HG03442 (cell line): ENCODE results near the gene SSPN.
A peak's percentile ranks its signal among the peaks of the same experiment; 100 is the strongest.

ENCODE experiments used
- ATAC-seq: cut with Tn5 transposase; IDR thresholded peaks from one replicate; pipeline ENCODE4 v1.9.1; 2021; ENCODE audit warnings: mild to moderate bottlenecking, moderate library complexity; ENCODE audit not compliant: unreplicated experiment

Gene SSPN

DNA sequence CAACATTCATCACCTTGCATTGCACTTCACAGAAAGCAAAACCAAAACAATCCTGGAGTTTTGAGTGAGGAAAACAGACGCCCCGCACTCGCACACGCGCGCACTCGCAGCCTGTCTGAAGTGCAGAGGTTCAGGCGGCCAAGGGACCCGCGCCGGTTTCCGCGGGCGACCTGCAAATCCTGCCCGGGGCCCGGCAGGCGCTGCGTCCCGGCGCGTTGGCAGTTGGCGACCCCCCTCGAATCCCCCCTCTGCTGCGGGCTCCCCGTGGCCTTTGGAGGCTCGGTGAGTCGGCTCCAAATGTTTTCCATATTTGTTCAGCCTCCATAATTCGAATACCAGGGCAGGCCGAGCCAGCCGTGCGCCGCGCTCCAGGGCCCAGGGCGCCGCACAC lies at the start of gene SSPN:
SSPN (plus strand) TSS at position 324 of the 391 bp plus-strand sequence. CDS start 100 bp downstream, outside the sequence.
- peak; percentile 34 for ATAC-seq

- ATAC-seq: no peak
Measured at GRCh38 chr12:26148291-26148690, 47.1 kb upstream of the SSPN start.

DNA sequence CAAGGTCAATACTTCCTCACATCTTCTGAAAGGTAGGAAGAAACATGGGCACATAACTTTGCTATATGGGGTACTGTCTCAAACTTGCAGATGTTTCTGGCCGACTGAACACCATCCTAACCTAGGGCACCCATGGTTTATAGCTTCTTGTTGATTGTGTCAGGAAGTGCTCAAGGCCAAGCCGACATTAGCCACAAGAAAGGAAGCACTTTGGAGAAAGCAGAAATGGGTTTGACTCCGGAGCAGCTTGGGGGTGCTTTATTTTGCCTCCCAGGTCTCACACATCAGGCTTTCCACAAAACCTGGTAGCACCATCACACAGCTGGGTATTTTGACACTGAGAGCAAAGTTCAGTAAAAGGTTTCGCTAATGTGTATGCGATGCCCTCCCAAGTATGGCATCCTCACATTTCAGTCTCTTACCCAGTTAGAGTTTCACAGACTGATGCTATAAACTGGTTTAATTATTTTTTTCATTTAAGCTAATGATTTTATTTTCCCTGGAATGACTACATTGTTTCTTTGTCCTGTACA lies 45.3 kb upstream of the SSPN start:
- ATAC-seq: no peak

DNA sequence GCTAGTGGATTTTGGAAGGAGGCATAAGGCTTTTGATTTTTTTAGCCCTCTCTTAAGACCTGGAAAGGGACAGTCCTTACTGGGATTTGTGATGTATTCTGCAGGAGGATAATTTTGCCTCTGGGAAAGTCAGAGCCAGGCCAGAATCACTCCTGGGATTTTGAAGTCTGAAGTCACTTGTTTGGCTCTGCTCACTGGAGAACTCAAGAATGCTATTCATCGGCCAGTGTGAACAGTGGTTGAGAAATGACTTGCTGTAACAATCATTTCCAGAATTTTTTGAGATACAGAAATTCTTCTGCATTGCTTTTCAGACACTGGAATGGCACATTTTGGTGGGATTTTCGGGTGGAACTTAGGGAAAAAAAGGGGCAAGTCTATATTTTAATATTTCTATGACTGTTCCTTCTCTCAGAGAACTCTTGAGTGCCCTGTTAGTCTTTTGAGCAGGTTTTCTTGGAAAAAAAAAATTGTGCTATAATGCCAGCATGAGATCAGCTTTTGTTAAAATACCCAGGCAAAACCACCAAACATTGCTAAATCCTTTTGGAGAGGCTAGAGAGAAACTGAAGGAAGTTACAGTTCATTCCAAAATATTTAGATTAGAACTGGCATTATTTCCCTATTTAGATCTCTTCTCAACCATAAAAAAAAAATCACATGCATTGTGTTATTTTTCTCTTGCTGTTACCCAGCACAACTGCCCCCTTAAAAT lies 44.5 kb upstream of the SSPN start:
- no peak for ATAC-seq

- ATAC-seq: no peak
Measured at GRCh38 chr12:26152507-26153102, 42.8 kb upstream of the SSPN start.

DNA sequence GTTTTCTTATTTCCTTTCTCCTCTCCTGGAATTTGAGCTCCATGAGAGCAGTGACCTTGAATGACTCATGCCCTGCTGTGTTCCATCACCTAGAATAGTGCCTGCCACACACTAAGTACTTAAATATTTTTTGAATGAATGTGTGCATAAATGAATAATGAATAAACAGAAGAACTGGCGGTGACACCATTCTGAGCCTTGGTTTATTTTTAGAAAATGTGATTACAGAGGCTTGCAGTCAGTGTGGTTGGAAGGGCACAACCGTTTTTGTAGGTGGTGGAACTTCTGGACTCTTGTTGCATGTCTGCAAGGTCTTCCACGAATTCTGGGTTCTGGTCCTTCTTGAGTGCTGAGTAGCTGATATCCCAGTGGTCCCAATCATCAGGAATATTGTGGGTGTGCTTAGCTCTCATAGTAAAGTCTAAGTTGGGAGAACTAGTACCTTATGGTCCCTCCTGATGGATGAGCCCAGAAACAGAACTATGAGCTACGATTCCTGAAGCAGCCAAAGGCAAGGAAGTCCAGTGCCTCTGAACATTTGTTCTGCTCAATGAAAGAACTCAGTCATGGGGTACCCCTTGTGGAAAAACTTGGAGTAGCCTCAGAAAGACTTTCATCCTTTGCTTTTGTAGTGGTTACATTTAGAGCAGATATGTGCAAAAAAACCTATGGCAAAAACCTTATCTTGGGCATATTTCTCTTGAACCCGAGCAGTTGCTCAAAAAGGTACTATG lies 41.8 kb upstream of the SSPN start:
- no peak for ATAC-seq

GRCh38 chr12:26156201-26156871 lies 39.0 kb upstream of the SSPN start:
- ATAC-seq: peak; percentile 89

- ATAC-seq: no peak
Measured at GRCh38 chr12:26157001-26157400, 38.4 kb upstream of the SSPN start.

- no peak for ATAC-seq
Measured at GRCh38 chr12:26158078-26158764, 37.2 kb upstream of the SSPN start.

GRCh38 chr12:26162174-26162573 lies 33.2 kb upstream of the SSPN start:
- no peak for ATAC-seq

DNA sequence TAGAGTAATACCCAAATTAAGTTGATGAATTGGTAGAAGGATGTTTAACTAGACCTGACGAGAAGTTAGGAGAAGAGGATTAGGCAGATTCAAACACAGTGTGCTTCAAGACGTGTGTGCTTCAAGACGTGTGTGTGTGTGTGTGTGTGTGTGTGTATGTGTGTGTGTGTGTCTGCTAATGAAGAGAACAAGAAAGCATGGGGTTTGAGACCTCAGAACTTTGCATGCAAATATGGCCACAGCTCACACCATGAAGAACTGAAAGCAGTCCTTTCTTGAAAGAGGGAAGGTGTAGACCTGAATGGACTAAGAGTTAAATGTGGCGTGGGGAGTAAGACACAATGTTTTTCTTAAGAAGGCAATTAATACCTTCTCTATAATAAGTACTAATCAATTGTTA lies 32.5 kb upstream of the SSPN start:
- ATAC-seq: peak; percentile 90

DNA sequence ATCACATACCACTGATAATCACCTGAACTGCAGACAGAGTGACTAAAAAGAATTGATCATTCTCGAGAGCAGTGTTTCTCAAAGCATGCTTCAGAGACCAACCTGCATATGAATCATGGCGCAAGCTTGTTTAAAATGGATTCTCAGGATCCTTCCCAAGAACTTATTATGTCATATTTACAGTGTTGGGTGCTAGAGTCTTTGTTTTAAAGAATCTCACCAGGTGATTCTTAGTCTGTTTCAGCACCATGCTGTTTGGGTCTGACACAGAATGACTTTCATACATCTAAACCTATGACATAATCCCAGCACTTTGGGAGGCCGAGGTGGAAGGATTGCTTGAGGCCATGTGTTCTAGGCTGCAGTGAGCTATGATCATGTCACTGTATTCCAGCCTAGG lies 31.3 kb upstream of the SSPN start:
- no peak for ATAC-seq

DNA sequence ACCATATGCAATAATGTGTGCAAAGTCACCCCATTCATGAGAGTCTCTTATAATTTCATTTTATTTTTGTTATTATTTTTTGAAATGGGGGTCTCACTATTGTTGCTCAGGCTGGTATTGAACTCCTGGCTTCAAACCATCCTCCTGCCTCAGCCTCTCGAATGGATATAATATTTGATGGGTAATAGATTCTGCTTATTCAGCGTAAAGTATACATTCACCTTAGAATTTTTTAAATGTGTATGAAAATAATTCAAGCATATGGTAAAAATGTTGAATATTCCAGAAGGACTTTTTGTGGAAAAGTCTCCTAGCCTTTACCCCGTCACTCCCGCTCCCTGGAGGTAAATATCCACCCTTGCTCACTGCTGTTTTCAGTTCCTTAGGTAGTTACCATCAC lies 23.4 kb upstream of the SSPN start:
- no peak for ATAC-seq

DNA sequence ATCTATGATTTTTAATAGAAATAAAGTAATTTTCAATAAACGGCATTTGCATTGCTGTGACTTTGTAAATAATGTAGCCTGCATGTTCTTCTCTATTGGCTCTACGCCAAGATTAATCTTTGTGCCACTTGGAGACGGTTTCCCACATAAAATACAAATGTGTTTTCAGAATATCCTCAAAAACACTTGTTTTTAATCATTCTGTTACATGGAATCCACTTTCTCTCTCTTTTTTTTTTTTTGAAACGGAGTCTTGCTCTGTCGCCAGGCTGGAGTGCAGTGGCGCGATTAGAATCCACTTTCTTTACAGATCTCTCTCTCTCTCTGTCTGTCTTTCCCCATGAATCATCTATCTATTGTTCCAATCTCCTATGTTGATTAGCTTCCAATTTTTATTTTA lies 22.8 kb upstream of the SSPN start:
- ATAC-seq: no peak

- no peak for ATAC-seq
Measured at GRCh38 chr12:26172946-26173552, 22.3 kb upstream of the SSPN start.

GRCh38 chr12:26176725-26177124 lies 18.6 kb upstream of the SSPN start:
- ATAC-seq: no peak

GRCh38 chr12:26177283-26177682 lies 18.1 kb upstream of the SSPN start:
- ATAC-seq: peak; percentile 59

DNA sequence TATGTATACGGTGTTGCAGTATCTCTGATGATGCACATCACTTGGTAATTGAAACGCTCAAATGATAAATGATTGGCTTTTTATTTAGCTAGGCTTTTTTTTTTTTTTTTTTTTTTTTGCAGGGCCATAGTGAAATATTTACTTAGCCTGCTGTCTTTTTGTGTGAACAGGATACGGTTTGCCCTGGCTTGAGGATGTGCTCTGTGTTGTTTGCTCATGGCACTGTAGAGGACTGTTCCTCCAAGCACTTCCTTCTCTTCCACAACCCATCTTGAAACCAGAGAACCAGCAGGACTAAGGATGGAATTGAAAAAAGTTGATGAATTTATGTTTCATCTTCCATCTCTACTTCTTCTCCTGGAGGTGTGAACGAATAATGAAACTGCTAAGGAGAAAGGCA lies 15.5 kb upstream of the SSPN start:
- ATAC-seq: no peak

GRCh38 chr12:26182377-26182776 lies 13.0 kb upstream of the SSPN start:
- no peak for ATAC-seq
